GM19324 (cell line): Measurements from ENCODE around the gene RHOXF1.
"Not testable (repeated sequence)": the region's sequence is repeated elsewhere in the genome, so short reads cannot be mapped to it uniquely, and the experiment has no call there.

Experiments
- ATAC-seq: cut with Tn5 transposase; IDR thresholded peaks from one replicate; pipeline ENCODE4 v1.9.1; 2021; ENCODE audit warnings: mild to moderate bottlenecking, moderate library complexity; ENCODE audit not compliant: unreplicated experiment, low FRiP score

The RHOXF1 gene, protein sequence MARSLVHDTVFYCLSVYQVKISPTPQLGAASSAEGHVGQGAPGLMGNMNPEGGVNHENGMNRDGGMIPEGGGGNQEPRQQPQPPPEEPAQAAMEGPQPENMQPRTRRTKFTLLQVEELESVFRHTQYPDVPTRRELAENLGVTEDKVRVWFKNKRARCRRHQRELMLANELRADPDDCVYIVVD

DNA sequence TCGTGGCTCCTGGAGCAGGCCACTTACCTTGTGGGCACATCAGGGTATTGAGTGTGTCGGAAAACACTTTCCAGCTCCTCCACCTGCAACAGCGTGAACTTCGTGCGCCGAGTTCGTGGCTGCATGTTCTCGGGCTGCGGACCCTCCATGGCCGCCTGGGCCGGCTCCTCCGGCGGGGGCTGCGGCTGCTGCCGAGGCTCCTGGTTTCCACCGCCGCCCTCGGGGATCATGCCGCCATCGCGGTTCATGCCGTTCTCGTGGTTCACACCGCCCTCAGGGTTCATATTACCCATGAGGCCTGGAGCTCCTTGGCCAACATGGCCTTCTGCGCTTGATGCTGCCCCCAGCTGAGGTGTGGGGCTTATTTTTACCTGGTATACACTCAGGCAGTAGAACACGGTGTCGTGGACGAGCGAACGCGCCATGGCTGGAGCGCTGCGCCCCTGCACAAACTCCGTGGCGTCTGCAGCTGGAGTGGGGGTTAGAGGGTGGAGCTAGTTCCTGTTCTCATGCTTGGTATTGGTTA is at the start of gene RHOXF1:
Gene RHOXF1 (minus strand): TSS at position 476 of the 526 bp plus-strand sequence. CDS start 51 bp downstream, at position 425.
- ATAC-seq: no peak

- not testable (repeated sequence) for ATAC-seq
Measured at GRCh38 chrX:120159086-120159485, 43.4 kb upstream of the RHOXF1 start.

- not testable (repeated sequence) for ATAC-seq
Measured at GRCh38 chrX:120158313-120158712, 42.6 kb upstream of the RHOXF1 start, which contains the start of gene RHOXF2. Gene RHOXF2, plus strand, starts transcription at chrX:120158613. Its CDS starts 138 bp downstream, at chrX:120158751.

GRCh38 chrX:120150109-120150744 is 34.5 kb upstream of the RHOXF1 start:
- ATAC-seq: not testable (repeated sequence)

DNA sequence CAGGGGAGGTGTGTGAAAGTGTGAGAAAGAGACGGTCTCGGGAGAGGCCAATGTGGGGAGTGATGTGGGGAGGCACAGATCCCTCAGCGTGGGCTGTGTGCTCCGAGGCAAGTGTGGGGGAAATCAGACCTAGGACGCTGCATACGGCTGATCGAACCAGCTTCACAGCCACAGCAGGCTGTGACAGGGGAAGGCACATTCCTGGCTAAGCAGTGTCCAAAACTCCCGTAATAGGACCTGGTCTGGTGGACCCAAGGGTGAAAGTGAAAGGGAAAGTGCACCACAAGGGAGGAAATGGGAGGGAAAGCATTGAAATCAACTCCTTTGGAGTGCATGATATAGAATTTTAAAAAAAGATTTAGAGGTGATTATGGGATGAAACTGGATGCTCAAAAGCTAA is 31.8 kb upstream of the RHOXF1 start:
- no peak for ATAC-seq

DNA sequence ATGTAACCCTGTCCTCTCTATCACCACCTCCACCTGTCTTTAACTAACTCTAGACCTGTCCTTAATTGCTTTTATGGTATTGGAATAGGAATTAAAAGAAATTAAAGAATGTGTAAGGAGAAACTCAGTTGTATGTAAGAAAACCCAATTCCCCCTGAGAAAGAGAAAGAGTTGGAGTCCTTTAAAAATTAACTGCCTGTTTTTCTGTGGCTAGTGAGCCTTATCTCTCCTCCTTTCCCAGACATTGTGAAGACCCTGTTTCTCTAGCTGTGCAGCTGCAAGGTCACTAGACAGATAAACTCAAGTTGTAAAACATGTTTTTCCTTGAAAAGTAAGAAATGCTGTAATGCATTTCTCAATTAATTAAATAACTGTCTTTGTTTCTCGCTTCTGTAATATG is 30.6 kb upstream of the RHOXF1 start:
- ATAC-seq: not testable (repeated sequence)

- ATAC-seq: no peak
Measured at GRCh38 chrX:120145295-120145925, 29.7 kb upstream of the RHOXF1 start.

DNA sequence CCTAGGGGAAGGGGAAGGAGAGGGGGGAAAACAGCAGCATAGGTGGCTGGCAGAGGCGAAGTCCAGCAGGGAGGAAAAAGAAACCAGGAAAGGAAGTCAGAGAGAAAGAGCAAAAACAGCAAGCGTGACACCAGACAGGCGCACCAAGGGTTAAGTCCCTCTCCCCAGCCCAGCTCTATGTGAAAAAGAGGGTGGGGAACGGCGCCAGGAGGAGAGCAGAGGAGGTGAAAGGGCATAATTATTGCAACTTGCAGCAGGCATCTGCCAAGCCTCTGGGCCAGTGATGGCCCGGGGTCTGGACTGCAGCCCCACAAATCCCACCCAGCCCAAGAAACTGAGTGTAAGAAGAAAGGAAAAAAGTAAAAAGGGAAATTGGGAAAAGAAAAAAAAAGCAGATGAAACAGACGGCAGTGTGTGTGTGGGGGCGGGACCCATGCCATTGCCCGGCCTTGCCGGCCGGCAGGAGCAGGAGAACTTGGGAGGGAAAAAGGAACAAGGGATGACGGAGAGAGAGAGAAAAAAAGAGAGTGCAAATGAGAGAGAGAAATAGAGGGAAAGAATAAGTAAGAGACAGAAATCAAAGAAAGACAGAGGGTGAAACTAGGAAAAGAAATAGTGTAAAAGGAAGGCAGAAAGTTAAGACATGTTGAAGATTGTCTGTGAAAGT is 28.6 kb upstream of the RHOXF1 start:
- ATAC-seq: no peak

DNA sequence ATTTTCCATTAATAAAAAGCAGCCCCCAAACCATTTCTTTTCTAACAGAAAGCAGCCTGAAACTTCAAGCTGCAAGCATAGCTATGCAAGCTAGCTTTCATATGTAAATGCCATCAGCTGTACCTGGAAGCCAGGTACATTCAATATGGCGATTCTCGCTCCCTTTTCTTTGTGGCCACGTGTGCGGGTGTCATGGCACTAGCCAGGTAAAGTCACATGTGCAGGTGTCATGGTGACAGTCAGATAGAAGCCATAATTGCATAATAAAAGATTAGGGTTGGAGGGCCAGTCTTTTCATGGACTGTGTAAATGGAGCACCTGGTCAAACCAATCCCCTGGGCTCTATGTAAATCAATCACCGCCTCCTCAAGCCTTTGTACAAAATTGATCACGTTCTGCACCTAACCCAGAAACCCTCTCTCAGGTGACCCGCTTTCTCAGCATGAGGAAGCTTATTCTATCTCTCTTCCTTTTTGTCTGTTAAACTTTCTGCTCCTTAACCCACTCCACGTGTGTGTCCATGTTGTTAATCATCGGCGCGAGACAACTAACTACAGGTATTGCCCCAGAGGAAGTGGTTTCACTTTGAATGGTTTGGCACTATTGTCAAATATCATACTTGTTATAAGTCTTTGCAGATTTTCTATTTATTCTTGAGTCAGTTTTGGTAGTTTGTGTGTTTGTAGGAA is 24.7 kb upstream of the RHOXF1 start:
- ATAC-seq: no peak

DNA sequence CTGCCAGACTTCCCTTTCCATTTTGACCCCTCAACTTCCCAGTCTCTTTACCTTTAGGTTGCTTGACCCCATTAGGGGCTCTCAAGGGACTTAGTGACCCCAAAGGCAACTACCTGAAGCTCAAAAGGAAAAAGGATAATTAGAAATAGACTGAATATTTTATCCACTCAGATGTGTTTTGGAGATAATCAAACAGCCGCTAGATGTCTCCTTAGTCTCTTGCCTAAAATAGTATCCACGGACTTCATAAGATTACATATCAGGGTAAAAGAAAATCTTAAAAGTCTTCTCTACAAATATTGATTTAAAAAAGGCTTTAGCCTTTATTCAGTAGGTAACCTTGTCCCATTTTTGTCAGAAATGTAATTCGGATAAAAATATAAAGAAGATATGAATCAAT is 21.7 kb upstream of the RHOXF1 start:
- no peak for ATAC-seq

- ATAC-seq: no peak
Measured at GRCh38 chrX:120136840-120137239, 21.1 kb upstream of the RHOXF1 start.

- ATAC-seq: no peak
Measured at GRCh38 chrX:120136128-120136527, 20.4 kb upstream of the RHOXF1 start.

GRCh38 chrX:120128306-120128846 is 12.7 kb upstream of the RHOXF1 start:
- not testable (repeated sequence) for ATAC-seq

DNA sequence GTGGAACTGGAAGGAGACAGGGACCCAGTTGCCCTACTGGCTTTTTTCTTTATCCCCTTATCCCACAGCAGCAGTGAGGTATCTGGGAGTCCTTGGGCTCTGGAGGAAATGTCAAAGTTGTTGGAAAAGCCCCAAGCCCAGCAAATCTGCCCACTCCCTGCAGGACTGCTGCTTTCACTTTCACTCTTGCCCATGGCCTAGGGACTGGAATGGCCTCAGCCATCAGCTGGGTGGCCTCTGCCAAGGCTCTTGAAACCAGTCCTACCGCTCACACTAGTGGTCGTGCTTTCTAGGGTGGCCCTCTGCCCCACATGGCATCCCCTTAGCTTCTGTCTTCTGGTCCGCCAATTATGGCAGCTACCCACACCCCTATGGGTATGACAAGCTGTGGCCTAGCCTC is 9.7 kb upstream of the RHOXF1 start:
- ATAC-seq: no peak

DNA sequence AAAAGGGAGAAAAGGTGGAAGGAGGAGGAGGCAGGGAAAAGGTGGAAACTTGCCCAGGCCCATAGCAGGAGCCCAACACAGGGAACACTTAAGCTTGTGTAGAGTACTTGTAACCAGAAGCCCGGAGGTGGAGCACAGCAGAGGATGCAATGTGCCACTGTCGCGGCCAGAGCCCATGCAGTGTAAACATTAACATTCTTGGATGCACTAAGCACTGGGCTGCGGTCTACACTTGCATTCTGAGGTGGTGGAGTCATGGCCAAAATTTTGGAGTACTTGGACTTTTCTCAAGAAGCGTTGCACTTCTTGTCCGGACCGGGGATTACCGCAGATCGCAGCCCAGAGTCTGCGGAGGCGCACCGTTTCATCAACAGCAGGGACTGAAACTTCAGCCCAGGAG is 4.5 kb upstream of the RHOXF1 start:
- no peak for ATAC-seq

GRCh38 chrX:120111611-120112010 is 4.1 kb downstream of the RHOXF1 start:
- ATAC-seq: no peak

GRCh38 chrX:120109378-120109777 is 6.3 kb downstream of the RHOXF1 start:
- ATAC-seq: no peak

- not testable (repeated sequence) for ATAC-seq
Measured at GRCh38 chrX:120104707-120105106, 11.0 kb downstream of the RHOXF1 start.

DNA sequence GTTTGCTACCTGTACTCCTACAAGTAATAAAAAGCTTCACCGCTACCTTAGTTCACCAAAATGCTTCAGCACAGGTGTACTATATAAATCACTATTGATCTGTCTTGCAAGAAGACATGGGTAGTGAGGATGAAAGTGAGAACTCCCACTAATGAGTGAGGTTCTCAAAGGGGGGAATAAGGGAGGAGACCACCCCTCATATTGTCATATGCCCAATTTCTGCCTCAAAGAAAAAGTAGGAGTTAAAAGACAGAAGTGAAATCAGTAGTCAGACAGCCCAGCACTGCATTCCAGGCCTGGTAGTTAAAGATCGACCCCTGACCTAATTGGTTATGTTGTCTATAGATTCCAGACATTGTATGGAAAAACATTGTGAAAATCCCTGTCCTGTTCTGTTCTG is 14.7 kb downstream of the RHOXF1 start:
- ATAC-seq: not testable (repeated sequence)

GRCh38 chrX:120090208-120090607 is 25.5 kb downstream of the RHOXF1 start:
- ATAC-seq: no peak
